CD1c-positive myeloid dendritic cell (primary cell): Measurements from ENCODE around the gene GVQW3.

ENCODE experiments used
- DNase-seq: peaks from one replicate; pipeline ENCODE4 v3.0.0-alpha.2; 2016; ENCODE audit errors: extremely low spot score

Gene GVQW3

GRCh38 chr11:76380977-76381719 is at the start of gene GVQW3, which contains the start of gene THAP12:
GVQW3 (plus strand) TSS chr11:76381323; CDS start chr11:76381829, 506 bp downstream.
THAP12 (minus strand) TSS chr11:76381132; CDS start chr11:76380836, 296 bp downstream.
- DNase-seq = peak; percentile 99

- DNase-seq = no peak
These were observed 46.2 kb upstream of the GVQW3 start for GRCh38 chr11:76334826-76335389.

GRCh38 chr11:76335842-76336241 is 45.3 kb upstream of the GVQW3 start:
- DNase-seq = peak; percentile 90

GRCh38 chr11:76336597-76336996 is 44.5 kb upstream of the GVQW3 start:
- DNase-seq = peak; percentile 43

GRCh38 chr11:76337469-76337868 is 43.7 kb upstream of the GVQW3 start:
- peak; percentile 8 for DNase-seq

- peak; percentile 75 for DNase-seq
These were observed 43.2 kb upstream of the GVQW3 start for GRCh38 chr11:76337923-76338322.

GRCh38 chr11:76339221-76339620 is 41.9 kb upstream of the GVQW3 start:
- peak; percentile 68 for DNase-seq

GRCh38 chr11:76347466-76347865 is 33.7 kb upstream of the GVQW3 start:
- no peak for DNase-seq

- no peak for DNase-seq
These were observed 32.8 kb upstream of the GVQW3 start for GRCh38 chr11:76348348-76348747.

- no peak for DNase-seq
These were observed 26.0 kb upstream of the GVQW3 start for GRCh38 chr11:76355172-76355571.

GRCh38 chr11:76361374-76361773 is 19.7 kb upstream of the GVQW3 start:
- no peak for DNase-seq

- DNase-seq = no peak
These were observed 19.3 kb upstream of the GVQW3 start for GRCh38 chr11:76361776-76362175.

GRCh38 chr11:76362716-76363115 is 18.4 kb upstream of the GVQW3 start:
- DNase-seq = no peak

- DNase-seq = no peak
These were observed 16.0 kb upstream of the GVQW3 start for GRCh38 chr11:76365038-76365679.

GRCh38 chr11:76368490-76368889 is 12.6 kb upstream of the GVQW3 start:
- no peak for DNase-seq

GRCh38 chr11:76369406-76369805 is 11.7 kb upstream of the GVQW3 start:
- no peak for DNase-seq

GRCh38 chr11:76371170-76371569 is 10.0 kb upstream of the GVQW3 start:
- peak; percentile 72 for DNase-seq

GRCh38 chr11:76376746-76377558 is 4.2 kb upstream of the GVQW3 start:
- no peak for DNase-seq

- DNase-seq = no peak
These were observed 1.3 kb upstream of the GVQW3 start for GRCh38 chr11:76379807-76380158.

- DNase-seq = peak; percentile 43
These were observed 755 bp upstream of the GVQW3 start for GRCh38 chr11:76380159-76380976.

- DNase-seq = no peak
These were observed 1.1 kb downstream of the GVQW3 start for GRCh38 chr11:76382209-76382608.
